Left lung (tissue), 10 donors: ENCODE measurements around the gene OR4X1. TPM values are rescaled to one million over a fixed set of nuclear protein-coding genes. Genes with fewer than 3 reads are reported as not detected.
"Not testable (repeated sequence)": the region's sequence is repeated elsewhere in the genome, so short reads cannot be mapped to it uniquely, and the experiment has no call there.

ENCODE experiments used
- ATAC-seq: fragments of 200-7000 bp; cut with Tn5 transposase; one replicate; pipeline ENCODE4 v1.9.1; 2020; ENCODE audit warnings: moderate library complexity
- DNase-seq, 4 donors: peaks; one replicate each; pipeline ENCODE4 v3.0.0-alpha.2; 2013 to 2020
- H3K27ac ChIP-seq, 2 donors: fragments of 200-600 bp; sonication (generic) in 1 of 2; one replicate each; pipeline versions ENCODE4 v1.5.0 to v1.8.0; 2020 to 2021
- H3K27me3 ChIP-seq, 2 donors: fragments of 200-600 bp; sonication (generic) in 1 of 2; one replicate each; pipeline versions ENCODE4 v1.5.0 to v1.8.0; 2020 to 2021
- H3K36me3 ChIP-seq, 2 donors: fragments of 200-600 bp; sonication (generic) in 1 of 2; one replicate each; pipeline versions ENCODE4 v1.5.0 to v1.8.0; 2020 to 2021
- H3K4me1 ChIP-seq, 2 donors: fragments of 200-600 bp; one replicate each; pipeline ENCODE4 v1.8.0; 2021
- H3K4me3 ChIP-seq, 2 donors: fragments of 200-600 bp; sonication (generic) in 1 of 2; one replicate each; pipeline versions ENCODE4 v1.5.0 to v1.8.0; 2020 to 2021; ENCODE audit warnings: mild to moderate bottlenecking in 1 of 2
- H3K9me3 ChIP-seq, 2 donors: fragments of 200-600 bp; sonication (generic) in 1 of 2; one replicate each; pipeline versions ENCODE4 v1.5.0 to v1.8.0; 2020 to 2021
- intact Hi-C, 2 donors: fragments of 100-400 bp; cut with DNase I; formaldehyde crosslinking; loops; one replicate each; pipeline versions ENCODE4 v1.11.2 to v1.14.2; 2022
- polyA plus RNA-seq, 6 donors: library from polyadenylated mRNA; unstranded; fragments of 120-200 nt; gene quantifications; one replicate each; pipeline ENCODE4 v1.2.1, GENCODE V29; 2013; ENCODE audit not compliant: insufficient read length in 6 of 6
- total RNA-seq, 2 donors: library from RNA; stranded (reverse); fragmentation: NEBNext Ultra II Directional; extraction: Animal tissue kit (Norgen Biotek cat#: 25700); gene quantifications; one replicate each; pipeline ENCODE4 v1.2.1, GENCODE V29; 2021
- TF ChIP-seq, protein P1 (sequence below), 2 donors: fragments of 200-600 bp; sonication (generic) in 1 of 2; IDR thresholded peaks; one replicate each; pipeline versions ENCODE4 v1.5.0 to v1.8.0; 2021; ENCODE audit warnings: antibody characterized with exemption in 2 of 2
- donor health status: DM: no; HTN: yes; CAD: no.
- donor health status: DM: no; HTN: no; CAD: no.

Gene OR4X1
- total and polyA plus RNA-seq, 8 donors = not detected

DNA sequence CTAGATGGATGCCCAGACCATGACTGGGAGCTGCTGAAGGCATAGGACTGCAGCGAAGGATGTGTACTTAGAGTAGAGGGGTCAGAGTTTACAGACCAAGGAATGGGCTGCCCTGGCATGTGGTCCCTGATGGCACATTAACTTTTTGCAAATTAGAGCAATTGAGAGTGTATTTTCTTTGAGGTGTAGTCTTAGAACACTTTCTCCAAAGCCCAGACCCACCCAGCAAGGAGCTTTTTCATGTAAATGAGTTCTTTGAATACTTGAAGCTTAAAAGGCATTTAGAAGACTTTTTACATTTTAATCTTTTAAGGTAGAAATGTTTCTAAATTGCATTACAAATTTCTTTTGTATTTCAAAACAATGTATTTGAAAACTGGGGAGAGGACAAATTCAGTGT lies 8.9 kb downstream of the OR4X1 start:
- Histone ChIP-seq H3K36me3 (no peaks in the 10 kb centered on the region), H3K4me1 (no peaks in the 10 kb centered on the region), H3K27ac (no peak overlapping the region), H3K4me3 (no peak overlapping the region), H3K9me3 (no peaks in the 10 kb centered on the region), H3K27me3 (no peaks in the 10 kb centered on the region)
- TF ChIP-seq, protein P1, sequence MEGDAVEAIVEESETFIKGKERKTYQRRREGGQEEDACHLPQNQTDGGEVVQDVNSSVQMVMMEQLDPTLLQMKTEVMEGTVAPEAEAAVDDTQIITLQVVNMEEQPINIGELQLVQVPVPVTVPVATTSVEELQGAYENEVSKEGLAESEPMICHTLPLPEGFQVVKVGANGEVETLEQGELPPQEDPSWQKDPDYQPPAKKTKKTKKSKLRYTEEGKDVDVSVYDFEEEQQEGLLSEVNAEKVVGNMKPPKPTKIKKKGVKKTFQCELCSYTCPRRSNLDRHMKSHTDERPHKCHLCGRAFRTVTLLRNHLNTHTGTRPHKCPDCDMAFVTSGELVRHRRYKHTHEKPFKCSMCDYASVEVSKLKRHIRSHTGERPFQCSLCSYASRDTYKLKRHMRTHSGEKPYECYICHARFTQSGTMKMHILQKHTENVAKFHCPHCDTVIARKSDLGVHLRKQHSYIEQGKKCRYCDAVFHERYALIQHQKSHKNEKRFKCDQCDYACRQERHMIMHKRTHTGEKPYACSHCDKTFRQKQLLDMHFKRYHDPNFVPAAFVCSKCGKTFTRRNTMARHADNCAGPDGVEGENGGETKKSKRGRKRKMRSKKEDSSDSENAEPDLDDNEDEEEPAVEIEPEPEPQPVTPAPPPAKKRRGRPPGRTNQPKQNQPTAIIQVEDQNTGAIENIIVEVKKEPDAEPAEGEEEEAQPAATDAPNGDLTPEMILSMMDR (IDR thresholded peaks at IDR 0.05) = no peak
- intact Hi-C loops = no loop called here
- ATAC-seq (no peak), DNase-seq (no peak)

DNA sequence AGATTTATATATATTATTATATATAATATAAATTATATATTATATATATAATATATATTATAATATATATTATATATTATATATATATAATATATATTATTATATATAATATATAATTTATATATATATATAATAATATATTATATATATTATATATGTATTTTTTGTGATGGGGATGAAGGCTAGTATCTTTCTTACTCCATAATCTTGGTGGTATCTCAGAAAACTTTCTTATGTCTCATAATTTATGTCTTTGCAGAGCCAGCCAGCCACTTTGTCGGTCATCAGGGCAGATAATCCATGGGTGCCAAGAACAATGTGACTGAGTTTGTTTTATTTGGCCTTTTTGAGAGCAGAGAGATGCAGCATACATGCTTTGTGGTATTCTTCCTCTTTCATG lies 42.3 kb downstream of the OR4X1 start, which contains the start of gene OR4S1:
TSS of gene OR4S1 (plus strand) at position 301 of the 400 bp plus-strand sequence. CDS start at position 301, 0 bp downstream.
- ATAC-seq = no peak
- TF ChIP-seq, protein P1 (IDR thresholded peaks at IDR 0.05) = no peak
- no peaks in the 10 kb centered on the region for H3K4me1 ChIP-seq
- DNase-seq = no peak
- intact Hi-C loops = no loop called here
- H3K4me3 ChIP-seq = no peak within 1 kb of the TSS
- no peak within 1 kb of the TSS for H3K27ac ChIP-seq
- H3K9me3 ChIP-seq = no peaks in the 10 kb centered on the region
- no peaks in the 10 kb centered on the region for H3K27me3 ChIP-seq
- no peaks in the 10 kb centered on the region for H3K36me3 ChIP-seq

DNA sequence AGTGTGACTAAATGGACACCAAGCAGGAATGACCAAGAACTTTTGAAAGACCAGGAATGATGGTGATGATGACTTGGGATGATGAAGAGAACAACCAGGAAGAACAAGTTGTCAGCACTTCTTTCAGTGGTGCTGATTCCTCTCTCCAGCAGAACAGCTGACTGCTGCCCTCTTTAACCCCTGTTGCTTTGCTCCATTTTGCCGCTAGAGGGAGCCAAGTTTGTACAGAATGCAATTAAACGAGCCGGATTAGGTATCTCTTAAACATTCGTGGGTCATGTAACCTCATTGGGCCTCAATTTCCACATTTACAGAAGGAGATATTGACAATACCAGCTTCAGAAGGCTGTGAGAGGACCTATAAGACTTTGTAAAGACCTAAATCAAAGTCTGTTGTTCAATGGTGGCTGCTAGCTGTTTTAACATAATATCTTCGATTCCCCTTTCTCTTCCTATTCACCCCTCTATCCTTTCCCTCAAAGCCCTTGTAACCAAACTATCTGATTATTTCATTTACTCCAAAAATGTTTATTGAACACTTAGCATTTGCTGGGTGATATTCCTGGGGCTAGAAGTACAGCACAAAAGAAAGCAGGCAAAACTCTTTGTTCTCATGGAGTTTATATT lies 44.2 kb downstream of the OR4X1 start:
- Histone ChIP-seq H3K4me1 (no peaks in the 10 kb centered on the region), H3K4me3 (no peak overlapping the region), H3K27me3 (no peaks in the 10 kb centered on the region), H3K36me3 (no peaks in the 10 kb centered on the region), H3K27ac (no peak overlapping the region), H3K9me3 (no peaks in the 10 kb centered on the region)
- DNase-seq = peak in 2 of 4 donors; percentile 20 to 41
- ATAC-seq = peak; percentile 84
- intact Hi-C loops = no loop called here
- TF ChIP-seq, protein P1 (IDR thresholded peaks at IDR 0.05) = peak; percentile 78 to 85

DNA sequence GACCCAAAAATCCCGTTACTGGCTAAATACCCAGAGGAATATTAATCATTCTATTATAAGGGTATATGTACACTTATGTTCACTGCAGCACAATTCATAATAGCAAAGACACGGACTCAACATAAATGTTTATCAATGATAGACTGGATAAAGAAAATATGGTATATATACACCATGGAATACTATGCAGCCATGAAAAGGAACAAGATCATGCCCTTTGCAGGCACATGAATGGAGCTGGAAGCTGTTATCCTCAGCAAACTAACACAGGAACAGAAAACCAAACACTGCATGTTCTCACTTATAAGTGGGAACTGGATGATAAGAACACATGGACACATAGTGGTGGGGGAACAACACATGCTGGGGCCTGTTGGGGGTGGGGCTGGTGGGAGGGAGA lies 49.9 kb downstream of the OR4X1 start:
- H3K27me3 ChIP-seq, ATAC-seq, H3K9me3 ChIP-seq, H3K4me1 ChIP-seq, DNase-seq, H3K27ac ChIP-seq, H3K4me3 ChIP-seq, H3K36me3 ChIP-seq, intact Hi-C loops: not testable (repeated sequence)

Other genes starting within 250 kb of the OR4X1 start
- not detected for gene OR4B1, start 47.1 kb upstream of the OR4X1 start, total RNA-seq
- gene OR4B1, start 47.1 kb upstream of the OR4X1 start, polyA plus RNA-seq = not detected
- gene OR4X2, start 18.8 kb upstream of the OR4X1 start, total RNA-seq = not detected
- gene OR4X2, start 18.8 kb upstream of the OR4X1 start, polyA plus RNA-seq = not detected
- gene OR4S1, start 42.4 kb downstream of the OR4X1 start, total RNA-seq = not detected
- not detected for gene OR4S1, start 42.4 kb downstream of the OR4X1 start, polyA plus RNA-seq
- not detected for gene OR4C3, start 61.1 kb downstream of the OR4X1 start, total RNA-seq
- not detected for gene OR4C3, start 61.1 kb downstream of the OR4X1 start, polyA plus RNA-seq
- not detected for gene OR4C5, start 102.6 kb downstream of the OR4X1 start, total RNA-seq
- gene OR4C5, start 102.6 kb downstream of the OR4X1 start, polyA plus RNA-seq = not detected
- not detected for gene OR4A47, start 224.9 kb downstream of the OR4X1 start, total RNA-seq
- gene OR4A47, start 224.9 kb downstream of the OR4X1 start, polyA plus RNA-seq = not detected